K562 (cell line): ENCODE data around the gene CBLIF. TPM values are rescaled to one million over a fixed set of nuclear protein-coding genes. Genes with fewer than 3 reads are reported as not detected.

Experiments
- ADNP ChIP-seq: fragments of 200-800 bp; sonication (Bioruptor generic); IDR thresholded peaks from 2 replicates; pipeline ENCODE4 v1.6.1; 2016; ENCODE audit warnings: missing genetic modification characterization, missing compliant biosample characterization
- ARID1B ChIP-seq: fragments of 450-650 bp; IDR thresholded peaks from 2 replicates; pipeline ENCODE4 v1.6.1; 2016; ENCODE audit warnings: antibody characterized with exemption, mild to moderate bottlenecking, inconsistent platforms
- BDP1 ChIP-seq: IDR thresholded peaks from 3 replicates; pipeline ENCODE4 v1.6.1; 2011; ENCODE audit not compliant: insufficient read length, insufficient read depth
- MAFF ChIP-seq: IDR thresholded peaks from 2 replicates; pipeline ENCODE4 v1.6.1; 2012; ENCODE audit warnings: low read length, improper control_type of control experiment
- PHF20 ChIP-seq: fragments of 450-650 bp; IDR thresholded peaks from 2 replicates; pipeline ENCODE4 v1.6.1; 2018; ENCODE audit not compliant: partially characterized antibody
- RAD51 ChIP-seq: fragments of 450-650 bp; IDR thresholded peaks from 2 replicates; pipeline ENCODE4 v1.7.1; 2016; ENCODE audit warnings: low read depth, mild to moderate bottlenecking, borderline replicate concordance
- SMARCA4 ChIP-seq: fragments of 450-650 bp; IDR thresholded peaks from 2 replicates; pipeline ENCODE4 v1.6.1; 2016
- ZBTB11 ChIP-seq, 3 experiments: fragments of 200-800 bp in 1 of 3; fragments of 250-450 bp in 1 of 3; fragments of 450-650 bp in 1 of 3; sonication (Bioruptor Pico) in 1 of 3; sonication (Bioruptor generic) in 1 of 3; formaldehyde crosslinking in 1 of 3; IDR thresholded peaks; 2 replicates each; pipeline versions ENCODE4 v1.6.1 to v1.8.0; 2016 to 2022; ENCODE audit warnings: mild to moderate bottlenecking in 2 of 3, missing genetic modification characterization in 2 of 3, missing compliant biosample characterization in 1 of 3, moderate library complexity in 1 of 3
- ZFP91 ChIP-seq: sonication (generic); formaldehyde crosslinking; IDR thresholded peaks from 2 replicates; pipeline ENCODE4 v1.8.0; 2022; ENCODE audit warnings: mild to moderate bottlenecking, missing genetic modification reagents
- ZFX ChIP-seq: sonication (generic); formaldehyde crosslinking; IDR thresholded peaks from 2 replicates; pipeline ENCODE4 v1.8.0; 2022; ENCODE audit warnings: mild to moderate bottlenecking, missing genetic modification reagents, moderate library complexity
- ZNF395 ChIP-seq: fragments of 200-800 bp; sonication (Bioruptor generic); IDR thresholded peaks from 2 replicates; pipeline ENCODE4 v1.6.1; 2017; ENCODE audit warnings: missing genetic modification characterization, missing compliant biosample characterization
- ZNF592 ChIP-seq: fragments of 450-650 bp; IDR thresholded peaks from 2 replicates; pipeline ENCODE4 v1.6.1; 2017; ENCODE audit warnings: antibody characterized with exemption, mild to moderate bottlenecking
- polyA plus RNA-seq, 8 experiments: library from polyadenylated mRNA; depleted of rRNA in 4 of 8; stranded (reverse) in 5 of 8; unstranded in 3 of 8; fragments of >200 nt; fragmentation: Nextera tagmentation in 2 of 8; fragmentation: Illumina TruSeq in 1 of 8; extraction: Ambion mirVana in 2 of 8; extraction: Trizol in 1 of 8; gene quantifications; 2 replicates each; pipeline versions ENCODE4 v1.2.1 to v1.2.3, GENCODE V29; 2011 to 2014; ENCODE audit warnings: inconsistent platforms in 1 of 8, missing spikeins in 1 of 8
- total RNA-seq, 7 experiments: library from RNA; depleted of rRNA in 6 of 7; stranded (reverse); fragments of >200 nt in 6 of 7; fragmentation: Illumina TruSeq in 2 of 7; extraction: Trizol in 2 of 7; gene quantifications; 2 replicates each; pipeline versions ENCODE4 v1.2.1 to v1.2.3, GENCODE V29; 2011 to 2021; ENCODE audit warnings: low replicate concordance in 1 of 7
- TF ChIP-seq, protein P1 (sequence below): IDR thresholded peaks from 2 replicates; pipeline ENCODE4 v1.6.1; 2014; ENCODE audit warnings: antibody characterized with exemption

The CBLIF gene
- total and polyA plus RNA-seq, 9 of the 15 experiments (the other 6 are each of a cell fraction or from before 2014, with no cell fraction given), result 0.07 to 0.83 (median 0.54) TPM

- TF ChIP-seq ZBTB11 (CRISPR knock-in tag; IDR thresholded peaks at IDR 0.05) (peak in 1 of 3 experiments; percentile 53; a peak in 2 of 6 replicates), PHF20 (no peak), ARID1B (peak; percentile 93), ZNF592 (0 out of 2 replicates have a peak, but pooled peaks have one; percentile 42), MAFF (peak; percentile 9; the same call in 1 of the 2 replicates), SMARCA4 (peak; percentile 94), ADNP (tag) (peak; percentile 69), ZNF395 (CRISPR knock-in tag) (peak; percentile 84), ZFX (CRISPR knock-in tag) (0 out of 2 replicates have a peak, but pooled peaks have one; percentile 21), ZFP91 (CRISPR knock-in tag) (no peak), BDP1 (no peak), RAD51 (no peak)
- TF ChIP-seq, protein P1, sequence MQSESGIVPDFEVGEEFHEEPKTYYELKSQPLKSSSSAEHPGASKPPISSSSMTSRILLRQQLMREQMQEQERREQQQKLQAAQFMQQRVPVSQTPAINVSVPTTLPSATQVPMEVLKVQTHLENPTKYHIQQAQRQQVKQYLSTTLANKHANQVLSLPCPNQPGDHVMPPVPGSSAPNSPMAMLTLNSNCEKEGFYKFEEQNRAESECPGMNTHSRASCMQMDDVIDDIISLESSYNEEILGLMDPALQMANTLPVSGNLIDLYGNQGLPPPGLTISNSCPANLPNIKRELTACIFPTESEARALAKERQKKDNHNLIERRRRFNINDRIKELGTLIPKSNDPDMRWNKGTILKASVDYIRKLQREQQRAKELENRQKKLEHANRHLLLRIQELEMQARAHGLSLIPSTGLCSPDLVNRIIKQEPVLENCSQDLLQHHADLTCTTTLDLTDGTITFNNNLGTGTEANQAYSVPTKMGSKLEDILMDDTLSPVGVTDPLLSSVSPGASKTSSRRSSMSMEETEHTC, result no peak
These were observed 12.4 kb upstream of the CBLIF start (continued) for GRCh38 chr11:59857439-59858434.
